Cardiac fibroblast (primary cell): Measurements from ENCODE around the gene SCART1.

Experiments used
- DNase-seq, 2 donors: peaks; one replicate each; pipeline versions ENCODE4 v3.0.0 to v3.0.0-alpha.2; 2010; ENCODE audit warnings: low read depth in 2 of 2
- H3K4me3 ChIP-seq, 2 donors: replicated peaks in 1 of 2; 1 replicate in 1 of 2; 2 replicates in 1 of 2; pipeline ENCODE4 v1.5.1; 2011; ENCODE audit warnings: low read depth in 2 of 2, low read length in 2 of 2, mild to moderate bottlenecking in 2 of 2, moderate library complexity in 1 of 2
- TF ChIP-seq, protein P1 (sequence below): IDR thresholded peaks from one replicate; pipeline ENCODE4 v1.5.1; 2011; ENCODE audit warnings: low read depth, mild to moderate bottlenecking, low read length, inconsistent platforms

Gene SCART1

GRCh38 chr10:133476641-133476990 lies 22.9 kb downstream of the SCART1 start:
- TF ChIP-seq, protein P1, sequence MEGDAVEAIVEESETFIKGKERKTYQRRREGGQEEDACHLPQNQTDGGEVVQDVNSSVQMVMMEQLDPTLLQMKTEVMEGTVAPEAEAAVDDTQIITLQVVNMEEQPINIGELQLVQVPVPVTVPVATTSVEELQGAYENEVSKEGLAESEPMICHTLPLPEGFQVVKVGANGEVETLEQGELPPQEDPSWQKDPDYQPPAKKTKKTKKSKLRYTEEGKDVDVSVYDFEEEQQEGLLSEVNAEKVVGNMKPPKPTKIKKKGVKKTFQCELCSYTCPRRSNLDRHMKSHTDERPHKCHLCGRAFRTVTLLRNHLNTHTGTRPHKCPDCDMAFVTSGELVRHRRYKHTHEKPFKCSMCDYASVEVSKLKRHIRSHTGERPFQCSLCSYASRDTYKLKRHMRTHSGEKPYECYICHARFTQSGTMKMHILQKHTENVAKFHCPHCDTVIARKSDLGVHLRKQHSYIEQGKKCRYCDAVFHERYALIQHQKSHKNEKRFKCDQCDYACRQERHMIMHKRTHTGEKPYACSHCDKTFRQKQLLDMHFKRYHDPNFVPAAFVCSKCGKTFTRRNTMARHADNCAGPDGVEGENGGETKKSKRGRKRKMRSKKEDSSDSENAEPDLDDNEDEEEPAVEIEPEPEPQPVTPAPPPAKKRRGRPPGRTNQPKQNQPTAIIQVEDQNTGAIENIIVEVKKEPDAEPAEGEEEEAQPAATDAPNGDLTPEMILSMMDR: no peak
- no peak for DNase-seq
- no peak overlapping the region for H3K4me3 ChIP-seq

- DNase-seq: no peak
- H3K4me3 ChIP-seq: no peak overlapping the region
- TF ChIP-seq, protein P1: no peak
Observed at GRCh38 chr10:133481086-133481643, 27.4 kb downstream of the SCART1 start.

DNA sequence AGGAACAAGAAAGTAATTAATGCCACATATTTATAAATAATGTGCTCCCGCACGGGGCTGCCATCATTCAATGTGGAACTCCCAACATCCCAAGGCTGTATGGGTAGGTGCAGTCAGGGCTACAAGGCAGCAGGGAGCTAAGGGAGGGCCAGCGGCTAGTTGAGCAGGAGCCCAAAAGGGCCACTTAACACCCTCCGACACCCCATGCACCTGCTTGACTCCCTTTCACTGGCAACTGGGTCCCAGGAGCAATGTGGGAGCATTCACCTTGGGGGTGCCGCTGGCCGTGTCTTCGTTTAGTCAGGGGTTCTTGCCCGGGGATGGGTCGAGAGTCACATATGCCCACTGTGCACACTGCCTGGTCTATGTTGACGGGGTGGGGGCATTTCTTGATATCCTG lies 27.9 kb downstream of the SCART1 start:
- no peak for DNase-seq
- H3K4me3 ChIP-seq: no peak overlapping the region
- TF ChIP-seq, protein P1: no peak

GRCh38 chr10:133484818-133485217 lies 31.1 kb downstream of the SCART1 start:
- DNase-seq: no peak
- TF ChIP-seq, protein P1: no peak
- H3K4me3 ChIP-seq: no peak overlapping the region

DNA sequence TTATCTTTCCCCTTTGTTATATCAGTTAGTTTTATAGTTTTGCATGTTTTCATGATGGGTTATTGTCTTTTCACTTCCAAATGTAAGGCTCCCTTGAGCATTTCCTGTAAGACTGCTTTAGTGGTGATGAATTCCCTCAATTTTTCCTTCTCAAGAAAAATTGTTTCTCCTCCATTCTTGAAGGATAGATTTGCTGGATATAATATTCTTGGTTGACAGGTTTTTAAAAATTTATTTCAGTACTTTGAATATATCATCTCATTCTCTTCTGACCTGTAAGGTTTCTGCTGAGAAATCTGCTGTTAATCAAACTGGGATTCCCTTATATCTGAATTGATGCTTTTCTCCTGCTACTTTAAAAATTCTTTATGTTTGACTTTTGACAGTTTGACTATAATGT lies 33.3 kb downstream of the SCART1 start:
- no peak for DNase-seq
- H3K4me3 ChIP-seq: no peak overlapping the region
- TF ChIP-seq, protein P1: no peak

- H3K4me3 ChIP-seq: no peak overlapping the region
- DNase-seq: no peak
- TF ChIP-seq, protein P1: no peak
Observed at GRCh38 chr10:133488354-133488753, 34.6 kb downstream of the SCART1 start.
